Suppressor macrophage treated with lipopolysaccharide for 4 hours (primary cell): ENCODE data around the gene RBM38.
A peak's percentile ranks its signal among the peaks of the same experiment; 100 is the strongest.

ENCODE experiments used
- DNase-seq: peaks from one replicate; pipeline ENCODE4 v3.0.0-alpha.2; 2020

The RBM38 gene

GRCh38 chr20:57375652-57376230, 15.5 kb upstream of the RBM38 start:
- DNase-seq, result no peak

DNA sequence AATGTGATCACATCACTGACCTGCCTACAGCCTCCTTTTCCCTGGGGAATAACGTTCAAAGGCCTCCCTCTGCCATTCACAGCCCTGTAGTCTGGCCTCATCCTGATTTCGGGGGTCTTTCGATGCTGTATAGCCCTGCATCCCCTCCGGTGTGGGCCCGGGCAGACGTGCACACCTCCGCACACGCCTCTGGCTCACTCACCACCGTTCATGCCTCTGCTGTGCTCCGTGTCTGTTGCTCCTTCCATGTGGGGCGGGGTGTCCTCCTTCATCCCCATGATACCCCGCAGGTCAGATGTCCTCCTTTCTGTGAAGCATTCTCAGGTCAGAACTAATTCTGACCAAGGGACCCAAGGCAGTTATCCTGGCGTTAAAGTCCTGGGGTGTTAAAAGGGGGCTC, 13.8 kb upstream of the RBM38 start:
- DNase-seq, result no peak

GRCh38 chr20:57378107-57378506, 13.1 kb upstream of the RBM38 start:
- no peak for DNase-seq

GRCh38 chr20:57378646-57379262, 12.4 kb upstream of the RBM38 start:
- DNase-seq, result no peak

DNA sequence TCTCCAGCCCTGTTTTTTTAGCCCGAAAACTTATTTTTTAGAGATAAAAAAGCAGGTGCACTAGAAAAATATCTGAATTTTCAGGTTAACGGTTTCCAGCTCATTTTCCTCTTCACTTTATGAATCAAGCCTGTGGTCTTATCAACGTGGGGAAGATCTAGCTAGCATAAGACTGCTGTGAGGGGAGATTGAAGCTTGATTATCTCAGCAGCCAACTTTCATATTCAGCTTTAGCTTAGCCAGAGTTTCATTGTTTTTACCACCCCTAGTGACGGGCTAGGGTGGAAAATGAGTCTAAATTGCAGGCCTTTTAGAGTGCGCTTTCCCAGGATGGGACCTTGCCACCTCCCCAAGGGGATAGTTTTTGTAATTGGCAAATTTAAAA, 11.9 kb upstream of the RBM38 start:
- no peak for DNase-seq

GRCh38 chr20:57380081-57380750, 11.0 kb upstream of the RBM38 start:
- no peak for DNase-seq

DNA sequence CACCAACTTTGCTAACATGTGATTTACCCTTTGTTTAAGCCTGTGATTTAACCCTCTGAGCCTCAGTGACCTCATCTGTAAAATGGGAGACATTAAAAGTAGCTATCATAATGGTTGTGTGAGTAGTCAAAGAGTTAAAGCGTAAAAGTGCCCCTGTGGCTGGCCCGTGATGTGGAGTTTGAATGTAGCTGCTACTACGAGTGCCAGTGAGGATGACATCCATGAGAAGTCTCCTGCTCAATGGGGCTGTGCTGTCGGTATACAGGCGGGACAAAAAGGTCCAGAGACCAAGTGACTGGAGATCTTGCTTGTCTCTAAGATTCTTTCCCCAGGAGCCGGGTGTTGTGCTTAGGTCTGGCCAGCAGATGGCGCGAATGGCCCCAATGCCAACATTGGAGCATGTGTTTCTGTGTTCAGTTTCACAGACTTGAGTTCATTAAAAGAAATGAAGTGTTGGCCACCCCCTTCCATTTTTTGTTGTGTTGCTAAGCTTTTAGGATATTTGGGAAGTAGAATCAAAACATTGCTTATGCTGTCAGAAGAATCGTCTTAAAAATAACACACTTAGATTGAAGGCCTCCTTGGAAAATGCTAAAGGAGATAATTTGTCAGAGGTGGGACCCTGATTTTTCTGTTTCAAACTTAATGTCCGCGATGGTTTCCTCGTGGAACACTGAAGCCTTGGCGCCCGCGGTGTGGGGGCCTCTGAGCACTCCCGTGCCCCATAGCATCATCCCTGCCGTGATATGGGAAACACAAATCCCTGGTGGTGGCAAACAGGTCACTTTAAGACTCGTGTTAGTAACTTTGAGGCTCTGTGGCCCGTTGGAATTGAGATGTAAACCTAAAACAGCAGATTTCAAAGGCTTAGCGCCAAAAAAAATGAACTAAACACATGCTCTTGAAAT, 9.3 kb upstream of the RBM38 start:
- peak; percentile 86 for DNase-seq

DNA sequence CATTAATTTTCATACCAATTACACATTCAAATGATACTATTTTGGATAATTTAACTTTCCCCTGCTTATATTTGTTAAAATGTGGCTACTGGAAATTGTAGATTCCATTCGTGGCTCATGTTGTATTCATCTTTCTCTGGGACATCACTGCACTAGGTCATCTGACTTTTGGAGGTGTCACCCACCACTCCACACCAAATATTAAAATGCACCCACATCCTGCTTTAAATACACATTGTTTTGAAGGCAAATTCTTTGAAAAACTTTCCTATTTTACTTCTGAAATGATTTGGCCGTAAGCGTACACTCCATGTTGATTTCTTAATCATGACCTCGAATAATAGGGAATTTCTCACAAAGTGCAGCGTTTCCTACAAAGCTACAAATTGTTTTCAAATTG, 8.7 kb upstream of the RBM38 start:
- no peak for DNase-seq

- DNase-seq, result no peak
Measured at GRCh38 chr20:57383447-57384347, 7.5 kb upstream of the RBM38 start.

- DNase-seq, result no peak
Measured at GRCh38 chr20:57384486-57384885, 6.7 kb upstream of the RBM38 start.

GRCh38 chr20:57384953-57385761, 6.0 kb upstream of the RBM38 start:
- DNase-seq, result no peak

DNA sequence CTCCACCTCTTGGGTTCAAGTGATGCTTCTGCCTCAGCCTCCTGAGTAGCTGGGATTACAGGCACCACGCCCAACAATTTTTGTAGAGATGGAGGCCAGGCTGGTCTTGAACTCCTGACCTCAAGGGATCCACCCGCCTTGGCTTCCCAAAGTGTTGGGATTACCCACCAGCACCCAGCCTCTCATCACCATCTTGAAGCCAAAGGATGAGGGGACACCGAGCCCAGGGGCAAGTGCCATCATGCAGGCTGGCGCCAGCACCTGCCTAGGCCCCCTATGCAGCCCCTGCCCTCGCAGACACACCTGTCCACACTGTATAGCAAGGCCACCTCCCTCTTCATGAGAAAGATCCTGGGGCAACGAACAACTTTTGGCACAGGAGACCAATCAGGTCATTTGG, 5.3 kb upstream of the RBM38 start:
- DNase-seq, result no peak

GRCh38 chr20:57386762-57387161, 4.4 kb upstream of the RBM38 start:
- no peak for DNase-seq

- no peak for DNase-seq
Measured at GRCh38 chr20:57387463-57387862, 3.7 kb upstream of the RBM38 start.

GRCh38 chr20:57387945-57388371, 3.2 kb upstream of the RBM38 start:
- no peak for DNase-seq

DNA sequence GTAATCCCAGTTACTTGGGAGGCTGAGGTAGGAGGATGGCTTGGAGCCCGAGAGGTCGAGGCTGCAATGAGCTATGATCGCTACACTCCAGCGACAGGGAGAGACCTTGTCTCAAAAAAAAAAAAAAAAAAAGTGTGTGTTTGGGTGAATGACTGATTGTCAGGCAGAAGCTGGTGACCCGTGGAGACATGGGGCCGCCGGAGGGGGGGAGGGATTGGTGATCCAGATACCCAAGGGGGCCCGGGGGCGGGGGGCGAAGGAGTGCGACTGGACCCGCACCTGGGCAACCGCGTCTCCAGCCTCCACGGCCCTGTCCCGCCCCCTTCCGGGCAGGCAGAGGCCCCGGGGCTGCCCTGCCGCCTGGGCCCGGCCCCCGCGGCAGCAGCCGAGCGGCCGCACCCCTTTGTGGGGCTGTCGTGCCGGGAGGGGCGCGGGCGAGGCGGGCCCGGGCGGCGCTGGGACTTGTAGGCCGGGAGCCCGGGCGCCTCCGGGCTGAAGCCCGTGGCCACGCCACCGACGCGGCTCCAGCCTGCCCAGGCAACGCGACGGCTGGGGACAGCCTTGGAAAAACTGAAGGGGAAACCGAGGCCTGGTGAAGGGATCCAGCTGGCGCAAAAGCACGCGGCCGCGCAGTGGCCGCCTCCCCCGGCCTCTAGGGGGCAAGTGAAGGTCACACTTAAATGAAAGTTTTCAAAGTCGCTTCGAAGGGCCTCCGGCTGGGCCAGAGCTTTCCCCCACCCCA, 2.1 kb upstream of the RBM38 start:
- DNase-seq, result peak; percentile 32

GRCh38 chr20:57389695-57390603, 1.2 kb upstream of the RBM38 start:
- peak; percentile 18 for DNase-seq

GRCh38 chr20:57391439-57392301, 474 bp downstream of the RBM38 start:
- peak; percentile 21 for DNase-seq
